Left colon (tissue), 2 donors: ENCODE measurements around the gene EVL. TPM values are rescaled to one million over a fixed set of nuclear protein-coding genes. Genes with fewer than 3 reads are reported as not detected.

Source experiments
- ATAC-seq: fragments of 200-7000 bp; cut with Tn5 transposase; one replicate; pipeline ENCODE4 v1.9.1; 2020; ENCODE audit warnings: mild to moderate bottlenecking, moderate library complexity
- DNase-seq, 2 donors: peaks; one replicate each; pipeline ENCODE4 v3.0.0-alpha.2; 2020
- intact Hi-C, 2 donors: fragments of 100-400 bp; cut with DNase I in 1 of 2; cut with micrococcal nuclease in 1 of 2; formaldehyde crosslinking; loops; one replicate each; pipeline versions ENCODE4 v1.11.2 to v1.14.0; 2022; cut with DNase I, micrococcal nuclease
- total RNA-seq, 2 donors: library from RNA; stranded (reverse); fragmentation: NEBNext Ultra II Directional; extraction: Animal tissue kit (Norgen Biotek cat#: 25700); gene quantifications; one replicate each; pipeline ENCODE4 v1.2.1, GENCODE V29; 2021
- donor health status: DM: no; HTN: no; CAD: no.
- donor health status: DM: yes; HTN: yes; CAD: no.

Gene EVL
- total RNA-seq, 2 donors from 2014 or later: 9.7 to 25.0 TPM

DNA sequence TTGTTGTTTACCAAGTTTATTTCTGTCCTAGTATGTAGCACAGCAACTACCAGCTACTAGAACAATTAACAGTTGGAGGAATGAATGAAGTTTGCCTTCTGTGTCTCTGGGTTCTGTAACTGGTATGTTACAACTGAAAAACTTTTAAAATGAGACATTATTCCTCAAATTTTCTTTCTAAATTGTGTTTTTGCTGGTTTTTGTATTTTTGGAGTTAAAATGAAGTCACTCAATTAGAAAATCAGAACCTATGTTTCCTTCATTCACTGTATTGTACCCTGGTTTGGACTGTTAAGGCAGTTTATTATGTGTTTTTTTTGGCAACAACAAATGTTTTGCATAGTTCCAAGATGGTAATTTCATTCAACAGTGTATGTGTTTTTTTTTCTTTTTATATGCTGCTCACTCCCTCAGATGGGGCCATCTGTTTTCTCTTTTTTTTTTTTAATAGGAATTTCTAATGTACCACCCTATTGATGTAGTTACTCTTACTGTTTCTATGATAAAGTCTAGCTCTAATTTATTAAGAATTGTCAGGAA lies 30.2 kb upstream of the EVL start:
- ATAC-seq: no peak
- intact Hi-C loops: no loop called here
- no peak for DNase-seq

DNA sequence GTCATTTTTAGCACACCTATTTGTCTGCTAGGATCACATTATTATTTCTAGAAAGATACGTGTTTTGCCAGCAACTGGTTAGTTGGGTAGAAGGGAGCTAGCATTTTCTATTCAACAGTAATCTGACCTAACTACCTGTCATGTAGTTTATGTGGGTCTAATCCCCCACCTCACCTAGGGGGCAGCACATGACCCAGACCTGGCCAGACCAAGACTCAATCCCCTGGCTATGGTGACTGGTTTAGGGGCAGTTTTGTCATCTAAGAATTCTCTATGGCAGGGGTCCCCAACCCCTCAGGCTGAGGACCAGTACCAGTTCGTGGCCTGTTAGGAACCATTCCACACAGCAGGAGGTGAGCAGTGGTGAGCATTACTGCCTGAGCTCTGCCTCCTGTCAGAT lies 29.5 kb upstream of the EVL start:
- intact Hi-C loops: no loop called here
- ATAC-seq: no peak
- no peak for DNase-seq

DNA sequence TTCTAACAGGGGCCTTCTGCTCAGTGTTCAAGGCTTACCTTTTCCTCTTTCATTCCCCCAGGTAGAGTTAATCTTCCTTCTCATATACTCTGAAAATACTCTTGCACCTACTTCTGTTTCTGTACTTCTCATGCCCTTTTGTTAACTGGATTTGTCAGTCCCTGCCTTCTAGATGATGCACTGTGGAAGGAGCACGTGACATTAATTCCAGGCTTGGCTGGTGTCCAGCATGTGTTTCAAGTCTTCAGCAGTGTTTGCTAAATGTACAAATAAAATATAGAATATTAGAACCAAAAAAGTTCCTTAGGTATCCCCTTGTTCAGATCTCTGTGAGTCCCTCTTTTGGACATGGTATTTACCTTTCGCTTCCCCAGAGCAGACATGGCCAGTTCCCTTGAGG lies 27.9 kb upstream of the EVL start:
- intact Hi-C loops: no loop called here
- no peak for DNase-seq

DNA sequence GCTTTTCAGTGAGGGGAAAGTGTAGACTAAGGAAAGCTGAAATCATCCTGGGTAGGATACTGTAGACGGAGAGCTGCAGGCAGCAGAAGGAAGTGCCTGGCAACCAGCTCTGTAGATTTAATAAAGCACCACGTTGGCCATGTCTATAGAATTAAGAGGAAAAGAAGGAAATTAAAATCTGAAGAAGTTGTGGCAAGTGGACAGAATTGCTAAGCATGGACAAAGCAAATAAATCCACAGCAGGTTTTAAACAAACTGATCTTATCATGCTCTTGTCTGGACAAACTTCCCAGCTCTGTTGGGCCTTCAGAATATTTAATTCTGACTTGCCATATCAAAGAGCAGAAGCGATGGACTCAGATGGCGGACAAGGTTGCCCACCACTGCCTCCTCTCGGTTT lies 27.2 kb upstream of the EVL start:
- intact Hi-C loops: no loop called here
- DNase-seq (no peak), ATAC-seq (no peak)

More for the DNA sequence above, 27.9 kb upstream of the EVL start:
- ATAC-seq: no peak

DNA sequence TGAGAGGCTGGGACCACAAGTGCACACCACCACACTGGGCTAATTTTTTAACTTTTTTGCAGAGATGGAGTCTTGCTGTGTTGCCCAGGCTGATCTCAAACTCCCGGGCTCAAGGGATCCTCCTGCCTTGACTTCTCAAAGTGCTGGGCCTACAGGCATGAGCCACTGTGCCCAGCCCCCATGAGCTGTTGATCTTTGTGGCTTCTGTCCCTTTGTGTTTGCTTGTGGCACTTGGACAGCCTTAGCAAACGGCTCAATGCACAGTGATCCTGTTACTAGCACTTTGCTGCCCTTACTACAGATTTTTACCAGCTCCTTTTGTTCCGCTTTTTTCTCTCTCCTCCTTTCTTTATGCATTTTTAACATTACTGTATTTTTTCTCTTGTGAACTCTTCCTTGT lies 25.3 kb upstream of the EVL start:
- ATAC-seq (no peak), DNase-seq (no peak)
- intact Hi-C loops: no loop called here

DNA sequence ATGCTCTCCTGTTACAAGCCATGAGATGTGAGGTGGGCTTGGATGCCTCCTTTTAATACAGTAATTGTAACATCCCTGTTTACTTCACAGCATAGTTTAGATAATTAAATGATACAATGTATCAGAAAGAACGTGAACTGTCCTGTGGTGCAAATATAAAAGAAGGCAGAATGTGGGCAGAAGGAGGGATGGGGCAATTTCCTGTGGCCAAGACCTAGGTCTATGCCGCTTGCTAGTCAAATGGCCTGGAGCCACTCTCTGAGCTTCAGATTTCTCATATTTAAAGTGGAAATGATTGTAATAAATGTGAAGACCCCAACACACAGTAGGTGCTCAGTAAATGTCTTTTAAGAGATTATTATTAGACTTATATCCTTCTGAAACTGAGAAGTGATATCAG lies 24.0 kb upstream of the EVL start:
- DNase-seq (no peak), ATAC-seq (no peak)
- intact Hi-C loops: no loop called here

DNA sequence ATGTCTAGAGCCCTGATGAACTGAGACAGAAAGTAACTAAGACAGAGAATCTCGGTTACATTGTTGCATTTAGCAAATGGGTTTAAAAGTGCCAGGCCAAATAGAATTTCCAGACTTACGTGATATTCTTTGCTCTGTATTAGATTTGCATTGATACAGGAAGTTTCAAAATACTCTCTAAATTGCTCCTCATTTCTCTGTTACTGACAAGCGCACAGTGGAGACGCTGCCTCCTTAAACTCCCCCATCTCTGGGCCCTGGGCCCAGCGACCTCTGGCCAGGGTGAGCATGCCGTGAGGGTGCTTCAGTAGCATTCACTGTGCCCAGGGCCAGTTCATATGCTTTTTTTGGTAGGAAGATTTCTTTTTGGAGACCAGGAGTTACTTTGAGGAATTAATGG lies 22.9 kb upstream of the EVL start:
- no peak for DNase-seq
- ATAC-seq: no peak
- intact Hi-C loops: no loop called here

DNA sequence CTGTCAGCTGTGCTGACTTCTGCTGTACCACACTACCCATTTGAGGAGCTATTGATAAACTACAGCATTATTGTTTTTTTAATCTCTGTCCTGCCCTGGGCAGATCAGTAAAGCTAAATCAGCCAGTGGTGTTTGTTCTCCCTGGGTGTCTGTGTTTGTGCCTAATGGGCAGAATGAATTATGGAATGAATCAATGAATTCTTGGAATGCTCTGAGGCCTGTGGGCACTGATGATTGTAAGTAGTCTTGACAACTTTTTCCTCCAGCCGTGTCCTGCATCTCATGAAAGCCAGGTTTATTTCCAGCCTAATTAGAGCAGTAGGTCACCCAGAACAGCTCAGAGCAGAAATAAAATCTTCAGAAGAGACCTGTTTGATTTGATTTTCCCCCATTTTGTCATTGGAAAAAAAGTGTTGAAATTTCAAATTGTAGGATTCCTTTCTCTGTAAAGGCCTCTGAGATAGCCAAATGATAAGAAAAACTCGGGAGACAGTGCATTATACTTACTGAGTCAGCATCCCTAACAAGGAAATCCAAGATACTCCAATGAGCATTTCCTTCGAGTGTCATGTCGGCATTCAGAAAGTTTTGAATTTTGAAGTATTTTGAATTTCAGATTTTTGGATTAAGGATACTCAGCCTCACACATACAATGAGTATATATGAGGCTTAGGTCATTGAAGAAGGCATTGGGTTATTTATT lies 19.4 kb upstream of the EVL start:
- DNase-seq (no peak), ATAC-seq (no peak)
- intact Hi-C loops: no loop called here

DNA sequence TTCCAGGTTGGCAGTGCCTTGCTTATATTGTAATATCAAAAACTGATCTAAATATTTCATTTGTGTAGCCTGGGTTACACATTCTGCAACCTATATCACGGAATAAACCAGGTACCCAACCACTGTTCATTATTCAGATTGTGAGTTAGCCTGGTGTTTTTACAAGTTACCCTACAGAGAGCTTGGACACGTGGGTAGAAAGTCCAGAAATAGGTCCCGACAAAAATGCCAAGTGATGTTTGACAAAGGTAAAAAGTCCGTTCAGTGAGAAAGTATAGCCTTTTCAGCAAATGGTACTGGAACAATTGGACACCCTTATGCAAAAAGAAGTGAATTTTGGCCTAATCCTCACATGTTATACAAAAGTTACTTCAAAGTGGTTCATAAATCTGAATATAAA lies 17.6 kb upstream of the EVL start:
- no peak for ATAC-seq
- intact Hi-C loops: no loop called here
- DNase-seq: no peak

DNA sequence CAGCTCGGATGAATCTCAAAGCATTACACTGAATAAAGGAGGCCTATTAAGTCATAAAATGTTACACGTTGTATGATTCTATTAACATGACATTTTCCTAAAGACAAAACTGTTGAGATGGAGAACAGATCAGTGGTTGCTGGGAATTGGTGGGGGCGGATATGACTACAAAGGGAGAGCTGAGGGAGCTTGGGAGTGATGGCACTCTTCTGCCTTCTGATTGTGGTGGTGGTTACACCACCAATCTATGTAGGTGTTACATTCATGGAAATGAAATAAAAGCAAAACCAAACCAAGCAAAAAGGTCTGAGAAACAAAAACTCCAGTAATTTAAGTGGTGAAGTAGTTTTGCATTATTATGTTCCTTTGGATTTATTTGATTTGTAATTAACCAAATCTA lies 16.4 kb upstream of the EVL start:
- DNase-seq (no peak), ATAC-seq (no peak)
- intact Hi-C loops: no loop called here

DNA sequence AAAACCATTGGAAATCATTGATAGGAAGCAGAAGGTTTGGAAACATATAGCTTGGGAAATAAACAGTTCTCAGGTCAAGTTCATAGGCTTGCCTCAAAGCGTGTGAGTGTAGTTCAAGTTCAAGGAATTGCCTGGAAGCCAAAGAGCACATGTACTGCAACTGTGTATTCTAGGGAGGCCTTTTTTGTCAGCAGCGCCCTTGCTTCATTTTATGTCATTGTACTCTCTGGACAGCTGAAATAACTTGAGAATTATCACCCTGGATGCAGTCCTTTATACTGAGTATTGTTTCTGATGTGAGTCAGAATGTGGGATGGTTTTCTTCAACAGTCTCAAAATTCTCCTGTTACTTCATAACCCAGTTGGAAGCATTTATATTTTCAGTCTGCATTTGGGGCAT lies 16.0 kb upstream of the EVL start:
- ATAC-seq (no peak), DNase-seq (no peak)
- intact Hi-C loops: no loop called here

DNA sequence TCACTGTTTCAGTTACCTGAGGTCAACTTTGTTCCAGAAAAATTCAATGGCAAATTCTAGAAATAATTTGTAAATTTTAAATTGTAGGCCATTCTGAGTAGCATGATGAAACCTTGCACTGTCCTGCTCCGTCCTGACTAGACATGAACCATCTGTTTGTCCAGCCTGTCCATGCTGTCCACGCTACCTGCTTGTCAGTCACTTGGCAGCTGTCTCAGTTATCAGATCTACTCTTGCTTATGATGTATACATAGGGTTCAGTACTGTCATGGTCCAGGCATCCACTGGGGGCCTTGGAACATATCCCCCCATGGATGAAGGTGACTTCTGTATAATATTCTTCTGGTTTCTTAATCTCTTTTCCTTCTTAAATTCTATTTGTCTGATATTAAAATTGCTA lies 14.1 kb upstream of the EVL start:
- no peak for ATAC-seq
- DNase-seq: no peak
- intact Hi-C loops: no loop called here

DNA sequence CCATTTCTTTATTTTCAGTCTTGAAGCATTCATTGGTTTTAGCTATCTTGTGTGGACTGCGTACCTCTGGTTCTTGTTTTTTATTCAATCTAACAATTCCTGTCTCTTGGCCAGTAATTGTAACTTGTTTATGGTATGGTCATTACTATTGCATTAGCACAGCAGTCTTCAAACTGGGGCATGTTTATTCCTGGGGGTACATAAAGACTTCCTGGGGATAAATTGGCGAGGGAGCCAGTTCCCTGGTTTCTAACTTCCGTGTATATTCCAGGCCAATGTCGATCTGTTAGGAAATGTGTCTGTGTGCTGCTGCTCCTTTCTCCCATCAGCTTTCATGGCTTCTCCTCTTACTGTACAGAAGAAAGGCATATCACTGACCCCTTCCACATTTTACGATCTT lies 13.7 kb upstream of the EVL start:
- DNase-seq: no peak
- no peak for ATAC-seq
- intact Hi-C loops: no loop called here

DNA sequence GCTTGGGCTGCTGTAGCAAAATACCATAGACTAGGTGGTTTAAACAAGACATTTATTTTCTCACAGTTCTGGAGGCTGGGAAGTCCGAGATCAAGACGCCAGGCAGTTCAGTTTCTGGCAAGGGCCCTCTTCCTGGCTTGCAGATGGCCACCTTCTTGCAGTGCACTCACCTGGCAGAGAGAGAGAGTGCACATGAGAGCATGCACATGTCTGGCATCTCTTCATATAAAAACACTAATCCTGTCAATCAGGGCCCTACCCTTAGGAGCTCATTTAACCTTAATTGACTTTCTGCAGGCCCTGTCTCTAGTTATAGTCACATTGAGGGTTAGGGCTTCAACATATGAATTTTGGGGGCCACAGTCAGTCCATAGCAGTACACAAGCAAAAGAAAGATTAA lies 12.4 kb upstream of the EVL start:
- ATAC-seq: no peak

DNA sequence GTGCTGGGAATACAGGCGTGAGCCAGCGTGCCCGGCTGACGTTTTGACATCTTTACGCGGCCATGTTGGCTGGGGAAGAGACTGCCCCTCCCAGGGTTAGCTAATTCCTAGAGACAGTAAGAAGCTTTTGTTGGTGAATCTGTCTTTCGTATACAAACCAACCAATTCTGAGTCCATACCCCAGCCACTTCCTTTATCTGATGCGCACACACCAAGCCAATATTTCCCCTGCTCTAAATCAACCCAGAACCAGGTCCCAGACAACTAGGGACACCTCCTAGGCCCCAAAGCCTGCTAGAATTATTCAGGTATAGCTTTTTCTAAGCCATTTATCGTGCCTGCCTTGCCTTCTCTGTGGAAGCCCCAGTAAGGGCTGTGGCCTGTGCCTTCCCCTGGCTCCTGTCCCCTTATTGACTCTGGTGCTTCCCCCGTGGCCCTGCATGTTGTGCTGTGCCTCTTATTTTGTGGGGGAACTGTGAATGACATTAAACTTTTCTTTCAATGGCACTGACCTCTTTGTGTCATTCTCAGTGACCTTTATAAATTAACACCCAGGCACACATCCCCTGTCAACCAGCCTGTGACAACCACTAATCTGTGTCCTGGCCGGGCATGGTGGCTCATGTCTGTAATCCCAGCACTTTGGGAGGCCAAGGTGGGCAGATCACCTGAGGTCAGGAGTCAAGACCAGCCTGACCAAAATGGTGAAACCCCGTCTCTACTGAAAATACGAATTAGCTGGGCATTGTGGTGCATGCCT lies 10.7 kb upstream of the EVL start:
- DNase-seq (no peak), ATAC-seq (no peak)
- intact Hi-C loops: no loop called here

More for the DNA sequence above, 12.4 kb upstream of the EVL start:
- DNase-seq: no peak
- intact Hi-C loops: no loop called here

DNA sequence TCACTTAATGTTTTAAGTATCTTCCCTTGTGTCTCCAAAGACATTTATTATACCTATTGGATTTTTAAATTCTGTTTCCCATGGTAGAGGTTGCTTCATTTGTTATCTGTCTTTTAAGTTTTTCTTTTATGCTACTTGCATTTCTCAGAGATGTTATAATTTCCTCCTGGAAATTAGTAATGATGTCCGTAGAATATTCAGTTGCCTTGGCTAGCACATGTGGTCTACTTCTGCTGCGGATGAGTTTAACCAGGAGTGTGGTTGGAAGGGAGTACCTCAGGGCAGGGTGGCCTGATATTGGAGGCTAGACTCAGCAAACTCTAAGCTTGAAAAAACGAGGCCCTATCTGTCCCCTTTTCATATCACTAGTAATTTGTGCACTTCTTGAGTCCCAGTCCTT lies 8.8 kb upstream of the EVL start:
- intact Hi-C loops: no loop called here
- DNase-seq (no peak), ATAC-seq (no peak)

DNA sequence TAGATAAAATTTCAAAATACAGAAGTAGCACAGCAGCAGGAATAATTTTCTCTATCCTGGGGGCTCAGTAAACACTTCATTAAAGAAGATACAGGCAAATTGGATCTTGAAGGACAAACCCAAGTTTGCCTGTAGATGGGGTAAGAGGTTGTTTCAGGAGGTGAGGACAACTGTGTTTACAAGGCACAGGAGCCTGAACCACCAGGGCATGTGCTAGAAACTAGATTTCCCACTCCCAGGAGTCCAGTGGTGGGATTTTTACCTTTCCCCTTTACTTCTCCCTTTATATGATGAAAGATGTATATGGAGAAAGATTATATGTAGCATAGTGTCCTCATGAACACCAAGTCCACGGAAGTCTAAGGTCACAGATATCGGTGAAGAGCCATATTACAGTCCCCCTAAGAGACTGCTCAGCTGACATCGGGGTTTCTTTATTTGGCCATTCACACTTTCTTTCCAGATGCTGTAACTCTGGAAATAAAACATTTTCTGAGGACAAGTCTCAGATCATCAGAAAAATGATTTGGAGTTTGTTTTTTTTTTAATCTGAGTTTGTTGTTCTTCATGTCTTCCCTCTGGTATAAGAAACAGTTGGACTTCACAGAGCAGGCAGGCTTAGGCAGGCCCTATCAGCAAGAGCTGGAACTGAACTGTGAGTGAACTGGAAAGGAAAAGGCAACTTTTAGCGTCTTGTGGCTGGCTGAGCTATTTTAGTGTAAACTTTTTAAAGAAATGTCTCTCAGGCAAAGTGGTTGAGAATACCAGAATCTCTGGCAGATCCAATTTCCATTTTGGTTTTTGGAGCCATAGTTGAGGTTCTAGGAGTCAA lies 8.0 kb upstream of the EVL start:
- ATAC-seq: no peak

DNA sequence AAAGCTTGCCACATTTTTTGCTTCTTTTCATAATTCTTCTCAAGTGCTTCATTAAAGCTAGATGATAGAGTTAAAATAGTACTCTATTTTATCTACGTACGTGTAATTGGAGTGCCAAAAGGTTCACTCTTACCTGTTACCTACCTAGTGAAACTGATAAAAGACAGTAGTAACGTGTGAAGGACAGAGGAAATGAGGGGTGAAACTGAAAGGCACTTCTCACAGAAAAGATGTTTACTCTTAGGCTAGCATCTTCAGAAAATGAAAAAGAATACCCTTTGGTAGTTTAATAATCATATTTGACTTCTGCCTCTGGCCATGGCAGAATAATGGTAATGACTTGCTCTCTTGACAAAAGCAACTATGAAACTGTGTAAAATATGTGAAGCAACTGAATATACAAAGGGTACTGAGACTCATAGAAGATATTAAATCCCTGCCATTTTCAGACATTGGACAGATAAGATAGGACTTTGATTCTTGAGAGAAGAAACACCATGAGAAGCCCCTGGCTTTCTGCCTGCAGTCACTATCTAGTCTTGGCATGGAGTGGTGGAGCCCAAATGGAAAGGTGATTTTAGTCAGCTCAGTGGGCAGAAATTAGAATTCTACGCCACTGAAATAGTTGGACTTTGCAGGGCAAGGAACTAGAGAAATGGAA lies 6.3 kb upstream of the EVL start:
- intact Hi-C loops: no loop called here
- DNase-seq (no peak), ATAC-seq (no peak)

More for the DNA sequence above, 8.0 kb upstream of the EVL start:
- DNase-seq: no peak
- intact Hi-C loops: no loop called here

DNA sequence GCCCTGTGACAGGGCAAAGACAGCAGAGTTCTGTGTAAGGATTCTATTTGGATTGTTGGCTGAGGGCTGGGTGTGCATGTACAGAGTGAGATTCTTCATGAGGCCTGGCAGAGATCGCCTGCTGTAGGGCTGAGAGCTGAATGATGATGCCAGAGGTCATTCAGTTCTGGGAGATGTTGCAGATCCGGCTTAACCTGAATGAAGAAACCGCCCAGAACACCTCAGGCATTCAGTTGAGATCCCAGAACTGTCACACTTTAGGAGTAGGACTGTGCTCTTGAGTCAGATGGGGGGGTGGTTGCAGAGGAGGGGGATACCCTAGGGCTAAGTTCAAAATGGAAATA lies 5.8 kb upstream of the EVL start:
- DNase-seq (no peak), ATAC-seq (no peak)
- intact Hi-C loops: no loop called here
